Astrocyte (in vitro differentiated cells and primary cell): Measurements from ENCODE around the gene TBC1D10B. TPM values are rescaled to one million over a fixed set of nuclear protein-coding genes. Genes with fewer than 3 reads are reported as not detected.

Source experiments
- DNase-seq: peaks from one replicate; pipeline ENCODE4 v3.0.0-alpha.2; 2010; ENCODE audit warnings: low read depth
- FAIRE-seq: peaks from 2 replicates; lab custom pipeline; 2011; peaks lifted over from hg19 to GRCh38; lab: Jason Lieb, UNC
- H2AFZ ChIP-seq: 2 replicates; pipeline ENCODE4 v1.6.0; 2012; ENCODE audit warnings: low read depth, low read length, inconsistent platforms
- H3K27ac ChIP-seq: 2 replicates; pipeline ENCODE4 v1.5.1; 2011; ENCODE audit warnings: low read depth, low read length, inconsistent platforms
- H3K27me3 ChIP-seq: 2 replicates; pipeline ENCODE4 v1.6.0; 2011; ENCODE audit warnings: low read length, inconsistent platforms; ENCODE audit not compliant: insufficient read depth
- H3K36me3 ChIP-seq: 2 replicates; pipeline ENCODE4 v1.5.1; 2011; ENCODE audit warnings: low read length, inconsistent platforms; ENCODE audit not compliant: insufficient read depth
- H3K4me1 ChIP-seq: 2 replicates; pipeline ENCODE4 v1.5.1; 2011; ENCODE audit warnings: low read length, inconsistent platforms; ENCODE audit not compliant: insufficient read depth
- H3K4me2 ChIP-seq: 2 replicates; pipeline ENCODE4 v1.6.0; 2012; ENCODE audit warnings: low read length, inconsistent platforms
- H3K4me3 ChIP-seq: 2 replicates; pipeline ENCODE4 v1.5.1; 2011; ENCODE audit warnings: low read depth, mild to moderate bottlenecking, low read length, inconsistent platforms; ENCODE audit not compliant: insufficient read depth
- H3K79me2 ChIP-seq: 2 replicates; pipeline ENCODE4 v1.6.0; 2012; ENCODE audit warnings: mild to moderate bottlenecking, low read length, inconsistent platforms; ENCODE audit not compliant: insufficient read depth
- H3K9ac ChIP-seq: 2 replicates; pipeline ENCODE4 v1.6.0; 2012; ENCODE audit warnings: mild to moderate bottlenecking, low read length, inconsistent platforms
- H3K9me3 ChIP-seq: 2 replicates; pipeline ENCODE4 v1.5.1; 2012; ENCODE audit warnings: low read depth, mild to moderate bottlenecking, low read length, inconsistent platforms; ENCODE audit not compliant: insufficient read depth
- H4K20me1 ChIP-seq: 2 replicates; pipeline ENCODE4 v1.6.0; 2012; ENCODE audit warnings: low read length, inconsistent platforms; ENCODE audit not compliant: insufficient read depth
- H3K27ac Mint-ChIP-seq: one replicate; pipeline ENCODE4 v1.8.0; 2021; ENCODE audit warnings: mild to moderate bottlenecking, mixed read lengths; ENCODE audit not compliant: unreplicated experiment
- H3K27me3 Mint-ChIP-seq: one replicate; pipeline ENCODE4 v1.8.0; 2021; ENCODE audit warnings: low read depth, mixed read lengths; ENCODE audit not compliant: unreplicated experiment
- H3K36me3 Mint-ChIP-seq: one replicate; pipeline ENCODE4 v1.8.0; 2021; ENCODE audit warnings: low read depth, mixed read lengths; ENCODE audit not compliant: unreplicated experiment
- H3K4me1 Mint-ChIP-seq: one replicate; pipeline ENCODE4 v1.8.0; 2021; ENCODE audit warnings: low read depth, mixed read lengths; ENCODE audit not compliant: unreplicated experiment
- H3K4me3 Mint-ChIP-seq: one replicate; pipeline ENCODE4 v1.8.0; 2021; ENCODE audit warnings: mild to moderate bottlenecking, moderate library complexity, mixed read lengths; ENCODE audit not compliant: unreplicated experiment
- H3K9me3 Mint-ChIP-seq: one replicate; pipeline ENCODE4 v1.8.0; 2021; ENCODE audit warnings: mild to moderate bottlenecking, mixed read lengths; ENCODE audit not compliant: unreplicated experiment
- CTCF ChIP-seq: IDR thresholded peaks from 2 replicates; pipeline ENCODE4 v1.5.1; 2011; ENCODE audit warnings: low read depth, mild to moderate bottlenecking, inconsistent platforms, low read length, moderate library complexity; ENCODE audit not compliant: insufficient read depth
- EZH2 ChIP-seq: IDR thresholded peaks from 2 replicates; pipeline ENCODE4 v1.6.1; 2012; ENCODE audit warnings: mild to moderate bottlenecking, low read length, inconsistent platforms; ENCODE audit not compliant: insufficient read depth
- total RNA-seq: library from RNA; stranded (reverse); gene quantifications from 2 replicates; pipeline ENCODE4 v1.2.1, GENCODE V29; 2021

Gene TBC1D10B
- total RNA-seq, 1 donor from 2014 or later: 50.8 TPM

DNA sequence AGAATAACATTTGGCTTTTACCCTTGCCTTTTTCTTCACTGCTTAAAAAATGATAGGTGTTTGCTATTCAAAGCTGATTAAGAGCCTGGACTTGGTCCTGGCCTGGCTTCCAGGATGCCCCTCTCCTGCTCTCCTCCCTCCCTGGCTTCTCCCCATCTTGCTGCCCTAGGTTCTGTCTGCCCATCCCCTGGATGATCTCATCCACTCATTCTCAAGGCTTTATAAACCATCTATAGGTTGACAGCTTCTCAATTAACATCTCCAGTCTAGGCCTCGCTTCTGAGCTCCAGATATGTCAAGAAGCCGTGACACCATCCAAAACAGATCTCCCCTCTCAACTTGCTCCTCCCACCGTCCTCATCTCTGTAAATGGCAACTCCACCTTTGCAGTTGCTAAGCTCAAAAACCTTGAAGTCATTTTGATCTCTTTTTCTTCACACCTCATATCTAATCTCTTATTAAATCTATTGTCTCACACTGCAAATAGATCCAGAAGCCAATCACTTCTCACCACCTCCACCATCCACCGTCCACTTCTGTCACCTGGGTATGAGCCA, 45.8 kb upstream of the TBC1D10B start:
- Histone ChIP-seq H3K9me3 (no peaks in the 10 kb centered on the region), H3K36me3 (peaks cover 9% of the 10 kb centered on the region), H3K79me2 (peaks cover 22% of the 10 kb centered on the region), H2AFZ (no peak overlapping the region), H4K20me1 (peaks cover 51% of the 10 kb centered on the region), H3K9ac (no peak overlapping the region), H3K4me2 (no peak overlapping the region), H3K4me1 (no peaks in the 10 kb centered on the region), H3K4me3 (no peak overlapping the region), H3K27me3 (no peaks in the 10 kb centered on the region), H3K27ac (no peak overlapping the region)
- Mint-ChIP-seq H3K36me3 (peaks cover 20% of the 10 kb centered on the region), H3K4me1 (peaks cover 7% of the 10 kb centered on the region), H3K27ac (no peak overlapping the region), H3K4me3 (no peak overlapping the region), H3K27me3 (no peaks in the 10 kb centered on the region), H3K9me3 (no peaks in the 10 kb centered on the region)
- TF ChIP-seq CTCF: no peak
- TF ChIP-seq EZH2: no peak
- FAIRE-seq (no peak), DNase-seq (no peak)

DNA sequence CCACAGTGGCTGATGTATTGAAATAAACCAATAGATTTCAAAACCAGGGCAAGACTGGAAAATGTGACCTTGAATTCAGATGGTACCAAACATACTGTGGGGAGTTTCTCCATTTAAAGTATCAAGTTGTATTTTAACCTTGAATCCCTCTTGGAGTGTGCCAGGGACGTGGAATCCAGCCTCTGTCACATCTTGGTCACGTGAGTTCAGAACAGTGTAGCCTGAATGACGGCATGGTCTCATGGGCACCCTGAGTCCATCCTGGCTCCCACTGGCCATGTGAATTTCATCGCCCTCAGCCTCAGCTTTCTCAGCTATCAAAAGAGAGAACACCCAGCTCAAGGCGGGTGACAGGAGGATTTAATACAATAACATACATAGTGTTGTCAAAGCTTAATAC, 43.9 kb upstream of the TBC1D10B start:
- H3K4me2 ChIP-seq: no peak overlapping the region
- no peak for TF ChIP-seq EZH2
- Mint-ChIP-seq H3K4me3 (no peak overlapping the region), H3K27me3 (no peaks in the 10 kb centered on the region), H3K27ac (no peak overlapping the region), H3K4me1 (peaks cover 10% of the 10 kb centered on the region), H3K36me3 (peaks cover 14% of the 10 kb centered on the region), H3K9me3 (no peaks in the 10 kb centered on the region)
- H3K79me2 ChIP-seq: peaks cover 33% of the 10 kb centered on the region
- no peak overlapping the region for H2AFZ ChIP-seq
- peaks cover 56% of the 10 kb centered on the region for H4K20me1 ChIP-seq
- DNase-seq: no peak
- no peak for FAIRE-seq
- no peaks in the 10 kb centered on the region for H3K9me3 ChIP-seq
- no peak overlapping the region for H3K9ac ChIP-seq
- no peaks in the 10 kb centered on the region for H3K27me3 ChIP-seq
- peaks cover 14% of the 10 kb centered on the region for H3K36me3 ChIP-seq
- H3K4me1 ChIP-seq: peaks cover 5% of the 10 kb centered on the region
- no peak overlapping the region for H3K27ac ChIP-seq
- no peak overlapping the region for H3K4me3 ChIP-seq

DNA sequence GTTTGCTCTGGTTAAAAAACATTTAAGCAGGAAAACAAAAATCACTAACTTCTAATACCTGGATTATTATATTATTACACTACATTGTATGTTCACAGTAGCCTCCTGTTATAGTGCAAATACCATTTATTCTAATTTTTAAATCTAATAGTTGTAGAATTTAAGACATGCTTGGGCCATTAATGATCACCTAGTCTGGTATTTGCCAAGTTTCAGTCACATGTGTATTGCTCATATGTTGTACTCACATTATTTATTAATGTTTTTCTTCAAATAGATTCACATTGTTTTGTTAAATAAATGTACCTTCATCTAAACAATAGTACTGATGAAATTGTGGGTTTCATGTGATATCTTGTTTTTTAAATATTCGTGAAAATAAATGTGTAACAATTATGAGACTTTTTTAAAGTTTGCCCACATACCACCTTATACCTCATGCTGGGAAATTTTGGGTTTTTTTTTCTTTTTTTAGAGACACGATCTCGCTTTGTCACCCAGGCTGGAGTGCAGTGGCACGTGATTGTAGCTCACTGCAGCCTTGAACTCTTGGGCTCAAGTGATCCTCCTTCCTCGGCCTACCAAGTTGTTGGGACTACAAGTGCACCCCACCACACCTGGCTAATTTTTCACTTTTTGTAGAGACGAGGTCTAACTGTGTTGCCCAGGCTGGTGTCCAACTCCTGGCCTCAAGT, 43.0 kb upstream of the TBC1D10B start:
- Histone ChIP-seq H2AFZ (no peak overlapping the region), H3K4me3 (no peak overlapping the region), H4K20me1 (peaks cover 64% of the 10 kb centered on the region), H3K36me3 (peaks cover 14% of the 10 kb centered on the region), H3K9ac (no peak overlapping the region), H3K79me2 (peaks cover 39% of the 10 kb centered on the region), H3K27me3 (no peaks in the 10 kb centered on the region), H3K9me3 (no peaks in the 10 kb centered on the region), H3K4me2 (no peak overlapping the region), H3K27ac (no peak overlapping the region), H3K4me1 (peaks cover 13% of the 10 kb centered on the region)
- H3K9me3 Mint-ChIP-seq: no peaks in the 10 kb centered on the region
- FAIRE-seq (no peak), DNase-seq (no peak)
- H3K36me3 Mint-ChIP-seq: peaks cover 9% of the 10 kb centered on the region
- H3K4me1 Mint-ChIP-seq: peaks cover 14% of the 10 kb centered on the region
- TF ChIP-seq EZH2 (no peak), CTCF (no peak)
- no peak overlapping the region for H3K4me3 Mint-ChIP-seq
- H3K27ac Mint-ChIP-seq: peak overlapping the region; percentile 9
- no peaks in the 10 kb centered on the region for H3K27me3 Mint-ChIP-seq
